ENCODE data around the gene SLC27A2.

Gene SLC27A2

DNA sequence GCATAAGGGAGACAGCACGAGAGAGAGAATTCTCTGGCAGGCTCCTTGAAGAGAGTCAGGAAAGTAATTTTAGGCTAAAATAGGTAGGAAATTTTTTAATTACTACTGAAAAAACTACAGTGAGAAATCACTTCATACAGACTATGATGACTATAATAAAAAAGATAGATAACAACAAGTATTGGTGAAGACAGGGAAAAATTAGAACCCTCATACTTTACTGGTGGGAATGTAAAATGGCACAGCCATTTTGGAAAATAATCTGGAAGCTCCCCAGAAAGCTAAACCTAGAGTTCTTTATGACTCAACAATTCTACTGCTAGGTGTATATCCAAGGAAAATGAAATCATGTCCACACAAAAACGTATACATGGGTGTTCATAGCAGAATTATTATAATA lies 85.6 kb downstream of the SLC27A2 start:
- Histone ChIP-seq H3K9me3 (ENCODE audit: severe bottlenecking) (peaks cover 2% of the 10 kb centered on the region), H3K27me3 (ENCODE audit: insufficient read depth, poor library complexity, severe bottlenecking) (no peaks in the 10 kb centered on the region), H3K4me1 (ENCODE audit: insufficient read depth, poor library complexity, severe bottlenecking) (no peaks in the 10 kb centered on the region), H3K36me3 (ENCODE audit: low read depth) (no peaks in the 10 kb centered on the region), H3K27ac (ENCODE audit: poor library complexity, severe bottlenecking) (no peak overlapping the region), H3K4me3 (ENCODE audit: severe bottlenecking) (no peak overlapping the region)
- TF ChIP-seq, protein P1, sequence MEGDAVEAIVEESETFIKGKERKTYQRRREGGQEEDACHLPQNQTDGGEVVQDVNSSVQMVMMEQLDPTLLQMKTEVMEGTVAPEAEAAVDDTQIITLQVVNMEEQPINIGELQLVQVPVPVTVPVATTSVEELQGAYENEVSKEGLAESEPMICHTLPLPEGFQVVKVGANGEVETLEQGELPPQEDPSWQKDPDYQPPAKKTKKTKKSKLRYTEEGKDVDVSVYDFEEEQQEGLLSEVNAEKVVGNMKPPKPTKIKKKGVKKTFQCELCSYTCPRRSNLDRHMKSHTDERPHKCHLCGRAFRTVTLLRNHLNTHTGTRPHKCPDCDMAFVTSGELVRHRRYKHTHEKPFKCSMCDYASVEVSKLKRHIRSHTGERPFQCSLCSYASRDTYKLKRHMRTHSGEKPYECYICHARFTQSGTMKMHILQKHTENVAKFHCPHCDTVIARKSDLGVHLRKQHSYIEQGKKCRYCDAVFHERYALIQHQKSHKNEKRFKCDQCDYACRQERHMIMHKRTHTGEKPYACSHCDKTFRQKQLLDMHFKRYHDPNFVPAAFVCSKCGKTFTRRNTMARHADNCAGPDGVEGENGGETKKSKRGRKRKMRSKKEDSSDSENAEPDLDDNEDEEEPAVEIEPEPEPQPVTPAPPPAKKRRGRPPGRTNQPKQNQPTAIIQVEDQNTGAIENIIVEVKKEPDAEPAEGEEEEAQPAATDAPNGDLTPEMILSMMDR (IDR thresholded peaks at IDR 0.05; ENCODE audit: poor library complexity, severe bottlenecking), result no peak
- DNase-seq (ENCODE audit: low spot score) (no peak), ATAC-seq (ENCODE audit: low read depth) (no peak)

DNA sequence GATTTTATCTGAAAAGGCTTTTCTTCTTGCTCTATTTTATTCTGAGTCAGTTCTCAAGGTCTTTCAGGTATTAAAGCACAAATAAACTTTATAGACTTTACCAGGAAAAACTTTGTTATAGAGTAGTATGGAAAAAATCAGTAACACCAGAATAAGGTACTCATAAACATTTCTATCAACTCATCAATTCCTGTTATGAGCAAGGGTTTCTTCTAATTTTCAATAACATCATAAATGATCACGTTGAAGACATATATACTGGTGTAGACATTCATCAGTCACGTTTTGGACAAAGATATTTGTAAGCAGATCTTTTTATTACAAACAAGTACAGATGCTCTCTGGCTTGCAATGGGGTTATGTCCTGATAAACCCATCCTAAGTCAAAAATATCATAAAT lies 93.1 kb downstream of the SLC27A2 start:
- TF ChIP-seq, protein P1 (IDR thresholded peaks at IDR 0.05; ENCODE audit: poor library complexity, severe bottlenecking), result no peak
- H3K27me3 ChIP-seq (ENCODE audit: insufficient read depth, poor library complexity, severe bottlenecking), result no peaks in the 10 kb centered on the region
- H3K9me3 ChIP-seq (ENCODE audit: severe bottlenecking), result no peaks in the 10 kb centered on the region
- no peak overlapping the region for H3K4me3 ChIP-seq (ENCODE audit: severe bottlenecking)
- peaks cover 1% of the 10 kb centered on the region for H3K4me1 ChIP-seq (ENCODE audit: insufficient read depth, poor library complexity, severe bottlenecking)
- no peak for DNase-seq (ENCODE audit: low spot score)
- H3K27ac ChIP-seq (ENCODE audit: poor library complexity, severe bottlenecking), result no peak overlapping the region
- ATAC-seq (ENCODE audit: low read depth), result no peak
- H3K36me3 ChIP-seq (ENCODE audit: low read depth), result 0 out of 2 replicates have a peak, but pooled peaks cover 10% of the 10 kb centered on the region

DNA sequence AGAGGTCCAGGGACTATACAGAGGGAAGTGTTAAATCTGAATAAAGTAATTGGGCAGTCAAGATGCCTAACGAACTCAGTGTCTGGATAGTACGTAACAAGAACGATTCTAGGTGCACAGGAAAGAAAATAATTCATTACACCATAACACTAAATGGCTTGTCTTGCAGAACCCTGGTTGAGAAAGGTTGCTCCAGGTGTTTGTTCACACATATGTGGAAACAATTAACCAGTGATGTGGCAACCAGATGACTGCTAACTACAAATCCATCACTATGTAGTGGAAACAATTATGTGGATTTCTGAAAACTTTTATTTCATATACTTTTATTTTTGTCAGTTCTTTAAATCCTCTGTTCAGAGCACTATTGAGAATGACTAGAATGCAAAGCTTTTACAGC lies 93.9 kb downstream of the SLC27A2 start:
- no peaks in the 10 kb centered on the region for H3K27me3 ChIP-seq (ENCODE audit: insufficient read depth, poor library complexity, severe bottlenecking)
- ATAC-seq (ENCODE audit: low read depth) (no peak), DNase-seq (ENCODE audit: low spot score) (no peak)
- H3K4me1 ChIP-seq (ENCODE audit: insufficient read depth, poor library complexity, severe bottlenecking), result peaks cover 9% of the 10 kb centered on the region
- TF ChIP-seq, protein P1 (IDR thresholded peaks at IDR 0.05; ENCODE audit: poor library complexity, severe bottlenecking), result no peak
- H3K27ac ChIP-seq (ENCODE audit: poor library complexity, severe bottlenecking), result no peak overlapping the region
- no peak overlapping the region for H3K4me3 ChIP-seq (ENCODE audit: severe bottlenecking)
- H3K9me3 ChIP-seq (ENCODE audit: severe bottlenecking), result no peaks in the 10 kb centered on the region
- 0 out of 2 replicates have a peak, but pooled peaks cover 10% of the 10 kb centered on the region for H3K36me3 ChIP-seq (ENCODE audit: low read depth)

DNA sequence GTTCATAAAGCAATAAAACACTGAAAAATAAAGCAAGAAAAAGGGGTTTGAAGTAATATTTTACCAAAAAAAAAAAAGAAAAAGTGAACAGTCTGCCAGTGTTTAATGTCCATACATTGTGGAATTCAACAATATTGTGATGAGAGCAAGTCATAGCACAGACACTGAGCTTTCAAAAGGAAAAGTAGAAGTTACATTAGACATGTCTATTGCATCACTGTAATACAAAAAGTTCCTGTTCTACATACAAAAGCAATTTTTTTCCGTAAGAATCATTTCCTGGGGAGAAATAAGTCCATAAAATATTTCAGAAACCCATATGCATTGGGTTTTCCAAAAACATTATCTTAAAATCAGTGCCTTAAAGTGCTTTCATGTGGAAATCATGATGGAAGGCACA lies 95.4 kb downstream of the SLC27A2 start:
- TF ChIP-seq, protein P1 (IDR thresholded peaks at IDR 0.05; ENCODE audit: poor library complexity, severe bottlenecking), result no peak
- no peak for ATAC-seq (ENCODE audit: low read depth)
- Histone ChIP-seq H3K27me3 (ENCODE audit: insufficient read depth, poor library complexity, severe bottlenecking) (no peaks in the 10 kb centered on the region), H3K27ac (ENCODE audit: poor library complexity, severe bottlenecking) (no peak overlapping the region), H3K4me3 (ENCODE audit: severe bottlenecking) (no peak overlapping the region), H3K36me3 (ENCODE audit: low read depth) (0 out of 2 replicates have a peak, but pooled peaks cover 10% of the 10 kb centered on the region), H3K4me1 (ENCODE audit: insufficient read depth, poor library complexity, severe bottlenecking) (peaks cover 10% of the 10 kb centered on the region), H3K9me3 (ENCODE audit: severe bottlenecking) (no peaks in the 10 kb centered on the region)
- no peak for DNase-seq (ENCODE audit: low spot score)

DNA sequence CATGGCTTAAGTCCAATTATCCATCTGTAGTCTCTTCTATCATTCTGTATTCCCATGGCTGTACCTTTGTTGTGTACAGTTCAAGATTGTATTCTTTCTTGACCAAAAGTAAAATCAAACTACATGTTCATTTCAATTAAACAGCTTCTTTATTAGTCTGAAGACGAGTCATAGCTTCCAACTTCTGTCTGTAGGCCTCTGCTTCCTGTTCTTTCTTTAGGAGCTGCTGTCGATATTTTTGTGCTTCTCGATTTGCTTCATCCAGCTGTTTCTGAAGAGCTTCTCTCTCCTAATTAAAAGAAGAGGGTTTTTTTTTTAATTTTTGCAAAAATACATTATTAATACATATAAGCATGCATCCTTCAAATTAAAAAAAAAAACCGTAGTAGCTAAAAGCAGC lies 96.5 kb downstream of the SLC27A2 start:
- TF ChIP-seq, protein P1 (IDR thresholded peaks at IDR 0.05; ENCODE audit: poor library complexity, severe bottlenecking), result no peak
- Histone ChIP-seq H3K4me3 (ENCODE audit: severe bottlenecking) (no peak overlapping the region), H3K36me3 (ENCODE audit: low read depth) (0 out of 2 replicates have a peak, but pooled peaks cover 10% of the 10 kb centered on the region), H3K4me1 (ENCODE audit: insufficient read depth, poor library complexity, severe bottlenecking) (peaks cover 10% of the 10 kb centered on the region), H3K27ac (ENCODE audit: poor library complexity, severe bottlenecking) (no peak overlapping the region), H3K27me3 (ENCODE audit: insufficient read depth, poor library complexity, severe bottlenecking) (no peaks in the 10 kb centered on the region), H3K9me3 (ENCODE audit: severe bottlenecking) (no peaks in the 10 kb centered on the region)
- DNase-seq (ENCODE audit: low spot score) (no peak), ATAC-seq (ENCODE audit: low read depth) (no peak)

All from RWPE2 (cell line).